HEK293T (cell line): ENCODE data around the gene GRK6.

Source experiments
- ARNT ChIP-seq: fragments of 450-650 bp; IDR thresholded peaks from 2 replicates; pipeline ENCODE4 v1.6.1; 2017; ENCODE audit warnings: mild to moderate bottlenecking
- BHLHE40 ChIP-seq: fragments of 450-650 bp; IDR thresholded peaks from 2 replicates; pipeline ENCODE4 v1.6.1; 2016; ENCODE audit warnings: mild to moderate bottlenecking, moderate library complexity, borderline replicate concordance
- CTBP1 ChIP-seq: fragments of 450-650 bp; IDR thresholded peaks from 2 replicates; pipeline ENCODE4 v1.6.1; 2016; ENCODE audit warnings: borderline replicate concordance
- ELF4 ChIP-seq: fragments of 450-650 bp; IDR thresholded peaks from 2 replicates; pipeline ENCODE4 v1.6.1; 2017; ENCODE audit warnings: antibody characterized with exemption
- FOXA1 ChIP-seq: fragments of 450-650 bp; IDR thresholded peaks from 2 replicates; pipeline ENCODE4 v1.6.1; 2016; ENCODE audit warnings: mild to moderate bottlenecking
- FOXK2 ChIP-seq: fragments of 450-650 bp; IDR thresholded peaks from 2 replicates; pipeline ENCODE4 v1.6.1; 2016; ENCODE audit warnings: mild to moderate bottlenecking
- FOXM1 ChIP-seq: fragments of 450-650 bp; IDR thresholded peaks from 2 replicates; pipeline ENCODE4 v1.6.1; 2017; ENCODE audit warnings: mild to moderate bottlenecking, borderline replicate concordance
- L3MBTL2 ChIP-seq: fragments of 450-650 bp; conservative IDR thresholded peaks from 2 replicates; pipeline ENCODE4 v1.6.1; 2016; ENCODE audit warnings: mild to moderate bottlenecking
- LEF1 ChIP-seq: fragments of 450-650 bp; IDR thresholded peaks from 2 replicates; pipeline ENCODE4 v1.6.1; 2017; ENCODE audit warnings: mild to moderate bottlenecking, borderline replicate concordance
- NFRKB ChIP-seq: fragments of 450-650 bp; IDR thresholded peaks from 2 replicates; pipeline ENCODE4 v1.6.1; 2016; ENCODE audit warnings: mild to moderate bottlenecking, moderate library complexity
- SP1 ChIP-seq: fragments of 450-650 bp; IDR thresholded peaks from 2 replicates; pipeline ENCODE4 v1.6.1; 2017
- SUZ12 ChIP-seq: fragments of 450-650 bp; IDR thresholded peaks from 2 replicates; pipeline ENCODE4 v1.6.1; 2016; ENCODE audit warnings: mild to moderate bottlenecking
- TARDBP ChIP-seq: fragments of 450-650 bp; IDR thresholded peaks from 2 replicates; pipeline ENCODE4 v1.6.1; 2016

GRCh38 chr5:177440211-177440989, 13.9 kb downstream of the GRK6 start:
- TF ChIP-seq SP1 (no peak), NFRKB (no peak), BHLHE40 (no peak), FOXK2 (no peak), L3MBTL2 (no peak), CTBP1 (no peak), FOXA1 (no peak), ELF4 (no peak), ARNT (no peak), FOXM1 (no peak), SUZ12 (no peak), TARDBP (no peak), LEF1 (no peak)
